Measurements from ENCODE around the gene DMD.

GRCh38 chrX:31609130-31609529 is 1602.2 kb downstream of the DMD start:
- no peak for TF ChIP-seq CTCF (IDR thresholded peaks at IDR 0.05)
- no peak for TF ChIP-seq EZH2 (IDR thresholded peaks at IDR 0.05; ENCODE audit: borderline replicate concordance, insufficient read depth, low read depth, low read length, poor library complexity, severe bottlenecking)
